Testis (tissue), 3 donors: ENCODE data around the gene CD79A. TPM values are rescaled to one million over a fixed set of nuclear protein-coding genes. Genes with fewer than 3 reads are reported as not detected.

Experiments
- DNase-seq: peaks from one replicate; pipeline ENCODE4 v3.0.0-alpha.2; 2019
- H3K27ac ChIP-seq, 2 donors: fragments of 200-600 bp; sonication (generic); one replicate each; pipeline ENCODE4 v1.5.1; 2019
- H3K27me3 ChIP-seq: fragments of 200-600 bp; sonication (generic); one replicate; pipeline ENCODE4 v1.5.1; 2019
- H3K36me3 ChIP-seq: fragments of 200-600 bp; sonication (generic); one replicate; pipeline ENCODE4 v1.5.1; 2017; ENCODE audit warnings: low read depth; ENCODE audit errors: missing control alignments
- H3K4me1 ChIP-seq: fragments of 200-600 bp; sonication (generic); one replicate; pipeline ENCODE4 v1.5.1; 2019
- H3K4me3 ChIP-seq, 2 donors: fragments of 200-600 bp; sonication (generic); one replicate each; pipeline ENCODE4 v1.5.1; 2017 to 2019
- H3K9me3 ChIP-seq: fragments of 200-600 bp; sonication (generic); one replicate; pipeline ENCODE4 v1.5.1; 2017
- POLR2A ChIP-seq: fragments of 450-650 bp; IDR thresholded peaks from one replicate; pipeline ENCODE4 v1.6.1; 2017; ENCODE audit warnings: antibody characterized with exemption, mild to moderate bottlenecking, moderate library complexity
- WGBS, 2 donors: methylation state at CpG; one replicate each; pipeline ENCODE4 v1.1.5; 2018; 5-methylcytosine and 5-hydroxymethylcytosine counted together
- intact Hi-C: fragments of 100-400 bp; cut with DNase I; formaldehyde crosslinking; loops from one replicate; pipeline ENCODE4 v1.15.1; 2023; ENCODE audit warnings: low total_unique reads
- polyA plus RNA-seq: library from polyadenylated mRNA; stranded (reverse); fragments of 350-450 nt; fragmentation: Illumina TruSeq; extraction: RNeasy Lipid Tissue Mini Kit (QIAGEN cat#74804); gene quantifications from one replicate; pipeline ENCODE4 v1.2.3, GENCODE V29; 2014; ENCODE audit warnings: low read depth, low replicate concordance; ENCODE audit not compliant: insufficient read depth
- total RNA-seq, 2 donors: library from RNA; depleted of rRNA; stranded (reverse); fragments of >200 nt; gene quantifications; one replicate each; pipeline ENCODE4 v1.2.3, GENCODE V29; 2016
- TF ChIP-seq, protein P1 (sequence below), 3 experiments: fragments of 450-650 bp in 2 of 3; fragments of 200-600 bp in 1 of 3; sonication (generic) in 1 of 3; IDR thresholded peaks; one replicate each; pipeline ENCODE4 v1.5.1; 2016 to 2019; ENCODE audit warnings: antibody characterized with exemption in 3 of 3, mild to moderate bottlenecking in 2 of 3, moderate library complexity in 1 of 3

The CD79A gene
- total and polyA plus RNA-seq, 3 donors from 2014 or later = 0.87 to 3.6 TPM; not detected in 1

DNA sequence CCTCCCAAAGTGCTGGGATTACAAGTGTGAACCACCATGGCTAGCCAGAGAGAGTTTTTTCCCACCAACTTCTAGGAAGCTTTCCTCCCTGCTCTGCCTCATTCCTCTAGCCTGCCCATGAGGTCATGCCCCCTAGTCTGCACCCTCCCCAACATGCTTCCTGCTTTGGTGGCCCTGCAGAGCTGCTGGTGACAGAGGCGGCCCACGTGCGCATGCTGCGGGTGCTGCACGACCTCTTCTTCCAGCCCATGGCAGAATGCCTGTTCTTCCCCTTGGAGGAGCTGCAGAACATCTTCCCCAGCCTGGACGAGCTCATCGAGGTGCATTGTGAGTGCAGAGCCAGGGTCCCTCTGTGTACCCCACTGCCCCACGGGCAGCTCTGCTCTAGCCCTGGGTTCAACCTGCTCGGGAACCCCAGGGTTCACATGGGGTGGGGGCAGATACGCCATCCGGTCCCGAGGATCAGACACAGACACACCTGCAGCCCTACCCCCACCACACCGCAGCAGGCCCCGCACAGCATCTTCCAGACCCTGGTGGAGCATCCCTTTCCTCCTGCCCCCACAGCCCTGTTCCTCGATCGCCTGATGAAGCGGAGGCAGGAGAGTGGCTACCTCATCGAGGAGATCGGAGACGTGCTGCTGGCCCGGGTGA, 24.8 kb downstream of the CD79A start:
- H3K9me3 ChIP-seq = no peaks in the 10 kb centered on the region
- no peak overlapping the region for H3K27ac ChIP-seq
- no peak for DNase-seq
- no peaks in the 10 kb centered on the region for H3K4me1 ChIP-seq
- TF ChIP-seq, protein P1, sequence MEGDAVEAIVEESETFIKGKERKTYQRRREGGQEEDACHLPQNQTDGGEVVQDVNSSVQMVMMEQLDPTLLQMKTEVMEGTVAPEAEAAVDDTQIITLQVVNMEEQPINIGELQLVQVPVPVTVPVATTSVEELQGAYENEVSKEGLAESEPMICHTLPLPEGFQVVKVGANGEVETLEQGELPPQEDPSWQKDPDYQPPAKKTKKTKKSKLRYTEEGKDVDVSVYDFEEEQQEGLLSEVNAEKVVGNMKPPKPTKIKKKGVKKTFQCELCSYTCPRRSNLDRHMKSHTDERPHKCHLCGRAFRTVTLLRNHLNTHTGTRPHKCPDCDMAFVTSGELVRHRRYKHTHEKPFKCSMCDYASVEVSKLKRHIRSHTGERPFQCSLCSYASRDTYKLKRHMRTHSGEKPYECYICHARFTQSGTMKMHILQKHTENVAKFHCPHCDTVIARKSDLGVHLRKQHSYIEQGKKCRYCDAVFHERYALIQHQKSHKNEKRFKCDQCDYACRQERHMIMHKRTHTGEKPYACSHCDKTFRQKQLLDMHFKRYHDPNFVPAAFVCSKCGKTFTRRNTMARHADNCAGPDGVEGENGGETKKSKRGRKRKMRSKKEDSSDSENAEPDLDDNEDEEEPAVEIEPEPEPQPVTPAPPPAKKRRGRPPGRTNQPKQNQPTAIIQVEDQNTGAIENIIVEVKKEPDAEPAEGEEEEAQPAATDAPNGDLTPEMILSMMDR (IDR thresholded peaks at IDR 0.05) = no peak
- intact Hi-C loops = no loop called here
- no peaks in the 10 kb centered on the region for H3K27me3 ChIP-seq
- 91 to 94% methylated on average over 14 to 21 of the region's 21 CpGs for WGBS, 2 donors
- H3K4me3 ChIP-seq = no peak overlapping the region
- no peaks in the 10 kb centered on the region for H3K36me3 ChIP-seq

DNA sequence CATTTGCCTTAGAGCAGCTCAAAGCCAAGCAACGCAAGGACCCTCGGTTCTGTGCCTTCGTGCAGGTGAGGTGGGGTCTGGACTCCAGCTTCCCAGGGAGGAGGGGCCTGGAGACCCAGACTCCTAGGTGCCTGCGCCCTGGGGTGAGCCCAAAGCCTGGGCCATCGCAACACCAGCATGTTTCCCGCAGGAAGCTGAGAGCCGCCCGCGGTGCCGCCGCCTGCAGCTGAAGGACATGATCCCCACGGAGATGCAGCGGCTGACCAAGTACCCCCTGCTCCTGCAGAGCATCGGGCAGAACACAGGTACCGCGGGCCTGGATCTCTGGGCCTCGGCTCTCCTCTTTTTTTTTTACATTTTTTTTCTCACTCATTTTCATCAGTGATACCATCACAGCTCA, 25.5 kb downstream of the CD79A start:
- TF ChIP-seq POLR2A = no peak
- TF ChIP-seq, protein P1 (IDR thresholded peaks at IDR 0.05) = no peak
- 88 to 95% methylated on average over 17 of the region's 17 CpGs for whole genome bisulfite sequencing, 2 donors
- H3K36me3 ChIP-seq = no peaks in the 10 kb centered on the region
- no peak for DNase-seq
- intact Hi-C loops = no loop called here
- H3K9me3 ChIP-seq = no peaks in the 10 kb centered on the region
- no peaks in the 10 kb centered on the region for H3K4me1 ChIP-seq
- H3K27ac ChIP-seq = no peak overlapping the region
- no peaks in the 10 kb centered on the region for H3K27me3 ChIP-seq
- H3K4me3 ChIP-seq = no peak overlapping the region

DNA sequence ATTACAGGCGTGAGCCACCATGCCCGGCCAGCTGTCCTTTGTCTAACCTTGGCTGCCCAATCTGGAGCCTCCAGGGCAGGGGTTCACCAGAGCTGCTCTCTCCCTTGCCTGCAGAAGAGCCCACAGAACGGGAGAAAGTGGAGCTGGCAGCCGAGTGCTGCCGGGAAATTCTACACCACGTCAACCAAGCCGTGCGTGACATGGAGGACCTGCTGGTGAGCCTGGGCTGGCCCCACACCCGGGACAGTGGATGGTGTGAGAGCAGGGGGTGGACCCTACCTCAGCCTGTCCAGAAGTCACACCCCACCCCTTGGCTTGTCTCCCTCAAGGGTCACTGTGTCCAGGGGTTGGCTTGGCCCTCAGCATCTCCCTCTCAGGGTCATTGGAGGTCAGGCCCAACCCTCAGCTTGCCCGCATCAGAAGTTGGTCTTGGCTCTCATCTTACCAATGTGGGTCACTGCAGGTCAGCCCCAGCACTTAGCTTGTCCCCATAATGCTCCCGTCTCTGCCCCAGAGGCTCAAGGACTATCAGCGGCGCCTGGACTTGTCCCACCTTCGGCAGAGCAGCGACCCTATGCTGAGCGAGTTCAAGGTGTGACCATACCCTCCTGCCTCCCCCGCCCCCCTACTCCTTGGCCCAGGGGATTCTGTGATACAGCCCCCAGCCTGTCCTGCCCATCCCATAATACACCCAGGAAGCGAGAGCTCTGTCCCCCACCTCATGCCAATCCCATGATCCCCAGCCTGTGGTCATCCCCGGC, 26.3 kb downstream of the CD79A start:
- H3K4me3 ChIP-seq = no peak overlapping the region
- no peaks in the 10 kb centered on the region for H3K9me3 ChIP-seq
- H3K36me3 ChIP-seq = no peaks in the 10 kb centered on the region
- no peak for DNase-seq
- 93 to 95% methylated on average over 13 to 19 of the region's 19 CpGs for WGBS, 2 donors
- no peaks in the 10 kb centered on the region for H3K27me3 ChIP-seq
- intact Hi-C loops = no loop called here
- no peak overlapping the region for H3K27ac ChIP-seq
- H3K4me1 ChIP-seq = no peaks in the 10 kb centered on the region
- no peak for TF ChIP-seq POLR2A
- TF ChIP-seq, protein P1 (IDR thresholded peaks at IDR 0.05) = no peak

DNA sequence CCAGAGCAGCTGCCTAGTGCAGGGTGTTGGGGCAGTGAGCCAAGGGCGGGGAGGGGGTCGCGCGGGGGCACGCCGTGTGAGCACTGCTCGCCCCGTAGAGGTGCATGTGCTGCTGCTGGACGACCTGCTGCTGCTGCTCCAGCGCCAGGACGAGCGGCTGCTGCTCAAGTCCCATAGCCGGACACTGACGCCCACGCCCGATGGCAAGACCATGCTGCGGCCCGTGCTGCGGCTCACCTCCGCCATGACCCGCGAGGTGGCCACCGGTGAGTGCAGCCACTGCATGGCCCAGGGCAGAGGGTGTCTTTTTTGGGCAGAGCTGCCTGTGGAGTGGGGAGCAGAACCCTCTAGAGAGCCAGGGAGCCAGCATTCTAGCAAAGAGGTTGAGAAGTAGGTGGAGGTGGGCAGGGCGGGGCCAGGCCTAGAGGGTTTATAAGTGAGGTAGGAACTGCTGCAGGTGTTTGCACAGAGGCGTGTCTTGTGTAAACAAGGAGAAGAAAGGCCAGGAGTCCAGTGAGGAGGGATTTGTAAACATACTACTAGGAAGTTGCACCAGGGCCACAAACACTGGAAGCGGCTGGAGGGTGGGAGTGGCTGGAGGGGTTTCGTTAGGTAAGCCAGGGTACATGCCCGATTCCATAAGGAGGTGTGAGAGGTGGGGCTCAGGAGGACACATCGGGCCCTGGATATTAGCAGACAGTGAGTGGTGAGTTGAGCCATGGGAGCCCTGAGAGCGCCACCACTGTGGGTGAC, 27.2 kb downstream of the CD79A start:
- H3K4me3 ChIP-seq = no peak overlapping the region
- H3K27me3 ChIP-seq = no peaks in the 10 kb centered on the region
- WGBS, 2 donors = 90 to 93% methylated on average over 8 to 30 of the region's 30 CpGs
- intact Hi-C loops = no loop called here
- DNase-seq = no peak
- no peak overlapping the region for H3K27ac ChIP-seq
- no peaks in the 10 kb centered on the region for H3K4me1 ChIP-seq
- H3K9me3 ChIP-seq = no peaks in the 10 kb centered on the region
- TF ChIP-seq POLR2A = no peak
- TF ChIP-seq, protein P1 (IDR thresholded peaks at IDR 0.05) = no peak
- H3K36me3 ChIP-seq = no peaks in the 10 kb centered on the region
